GM13976 (cell line): ENCODE data around the gene CNFN.
A peak's percentile ranks its signal among the peaks of the same experiment; 100 is the strongest.

Source experiments
- DNase-seq: peaks from one replicate; pipeline ENCODE4 v3.0.0; 2012; ENCODE audit warnings: low spot score
- in situ Hi-C: fragments of 300-500 bp; cut with MboI; formaldehyde crosslinking; loops from one replicate; pipeline ENCODE4 v1.12.0; 2022; ENCODE audit warnings: low sequenced_read_pairs, mixed read lengths, inconsistent platforms; ENCODE audit not compliant: unreplicated experiment
- TF ChIP-seq, protein P1 (sequence below): IDR thresholded peaks from 2 replicates; pipeline ENCODE4 v1.5.1; 2012; ENCODE audit warnings: borderline replicate concordance, mild to moderate bottlenecking; ENCODE audit not compliant: insufficient read depth; ENCODE audit errors: extremely low read depth, missing control alignments, control extremely low read depth

CNFN gene

DNA sequence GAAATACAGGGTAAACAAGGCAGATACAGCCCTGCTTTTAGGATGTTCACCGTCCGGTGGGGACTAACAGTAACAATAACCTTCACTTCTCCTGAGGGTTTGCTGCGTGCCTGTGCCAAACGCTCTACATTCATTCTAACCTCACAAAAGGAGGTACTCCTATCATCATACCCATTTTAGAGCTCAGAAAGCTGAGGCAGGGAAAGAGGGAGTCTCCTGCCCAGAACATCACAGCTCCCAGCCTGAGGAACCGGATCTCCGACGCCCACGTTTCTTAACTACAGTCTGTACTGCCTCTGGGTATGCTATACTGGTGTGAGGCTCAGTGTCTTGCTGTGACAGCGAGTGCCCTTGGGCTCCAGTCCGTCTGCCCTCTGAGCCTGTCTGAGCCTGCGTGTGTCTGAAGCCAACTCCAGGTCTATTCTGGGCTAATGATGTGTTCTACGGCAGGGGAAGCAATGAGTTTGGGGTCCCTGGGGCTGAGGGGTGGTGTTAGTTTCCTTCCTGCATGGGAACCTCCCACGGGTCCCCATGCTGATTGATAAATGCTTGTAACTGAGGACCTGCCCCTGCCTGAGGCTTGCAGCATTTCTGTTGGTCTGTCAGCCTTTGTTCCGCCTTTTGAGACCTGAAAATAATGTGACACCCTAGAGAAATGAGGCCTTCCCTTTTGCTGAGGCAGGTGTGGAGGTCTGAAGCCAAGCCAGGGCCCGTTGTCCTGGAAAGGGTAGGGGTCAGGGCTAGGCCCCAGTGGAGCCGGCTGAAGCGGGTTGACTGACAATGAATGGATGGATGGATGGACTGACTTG, 32.2 kb upstream of the CNFN start:
- DNase-seq = peak; percentile 59
- in situ Hi-C loops = no loop called here
- TF ChIP-seq, protein P1, sequence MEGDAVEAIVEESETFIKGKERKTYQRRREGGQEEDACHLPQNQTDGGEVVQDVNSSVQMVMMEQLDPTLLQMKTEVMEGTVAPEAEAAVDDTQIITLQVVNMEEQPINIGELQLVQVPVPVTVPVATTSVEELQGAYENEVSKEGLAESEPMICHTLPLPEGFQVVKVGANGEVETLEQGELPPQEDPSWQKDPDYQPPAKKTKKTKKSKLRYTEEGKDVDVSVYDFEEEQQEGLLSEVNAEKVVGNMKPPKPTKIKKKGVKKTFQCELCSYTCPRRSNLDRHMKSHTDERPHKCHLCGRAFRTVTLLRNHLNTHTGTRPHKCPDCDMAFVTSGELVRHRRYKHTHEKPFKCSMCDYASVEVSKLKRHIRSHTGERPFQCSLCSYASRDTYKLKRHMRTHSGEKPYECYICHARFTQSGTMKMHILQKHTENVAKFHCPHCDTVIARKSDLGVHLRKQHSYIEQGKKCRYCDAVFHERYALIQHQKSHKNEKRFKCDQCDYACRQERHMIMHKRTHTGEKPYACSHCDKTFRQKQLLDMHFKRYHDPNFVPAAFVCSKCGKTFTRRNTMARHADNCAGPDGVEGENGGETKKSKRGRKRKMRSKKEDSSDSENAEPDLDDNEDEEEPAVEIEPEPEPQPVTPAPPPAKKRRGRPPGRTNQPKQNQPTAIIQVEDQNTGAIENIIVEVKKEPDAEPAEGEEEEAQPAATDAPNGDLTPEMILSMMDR = no peak

DNA sequence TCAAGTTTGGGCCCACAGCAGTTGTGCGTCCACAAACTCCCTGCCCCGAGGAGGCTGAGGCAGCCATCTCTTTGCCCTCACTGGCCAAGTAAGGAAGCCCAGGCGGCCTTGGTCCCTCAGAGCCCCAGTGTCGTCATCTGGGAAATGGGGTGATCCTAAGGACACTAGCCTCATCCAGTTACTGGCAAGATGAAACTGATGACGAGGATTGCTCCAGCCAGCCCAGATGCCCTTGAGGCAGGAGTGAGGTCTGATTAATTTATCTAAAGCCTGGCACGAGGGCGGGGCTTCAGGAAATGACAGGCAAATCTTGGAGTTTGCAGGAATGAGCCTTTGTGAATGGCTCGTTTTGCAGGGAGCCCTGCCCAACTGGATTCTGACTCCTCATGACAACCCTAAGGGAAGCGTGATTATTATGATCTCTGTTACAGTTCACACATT, 31.5 kb upstream of the CNFN start:
- no peak for DNase-seq
- in situ Hi-C loops = no loop called here
- TF ChIP-seq, protein P1 = no peak

DNA sequence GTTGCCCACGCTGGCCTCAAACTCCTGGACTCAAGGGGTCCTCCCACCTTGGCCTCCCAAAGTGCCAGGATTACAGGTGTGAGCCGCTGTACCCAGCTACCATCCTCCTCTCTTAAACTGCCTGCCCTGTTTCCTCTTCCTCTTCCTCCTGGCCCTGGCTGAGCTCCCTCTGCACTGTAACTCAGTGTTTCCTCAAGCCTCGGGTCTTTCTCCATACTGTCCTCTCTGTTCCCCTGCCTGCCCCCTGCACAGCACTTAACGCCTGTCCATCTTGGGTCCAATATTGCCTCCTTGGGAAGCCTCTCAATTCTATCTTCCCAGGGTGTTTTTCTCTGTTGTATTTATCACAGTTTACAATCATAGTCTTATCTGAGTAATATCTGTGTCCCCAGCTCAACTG, 31.0 kb upstream of the CNFN start:
- no peak for DNase-seq
- TF ChIP-seq, protein P1 = no peak
- in situ Hi-C loops = no loop called here

DNA sequence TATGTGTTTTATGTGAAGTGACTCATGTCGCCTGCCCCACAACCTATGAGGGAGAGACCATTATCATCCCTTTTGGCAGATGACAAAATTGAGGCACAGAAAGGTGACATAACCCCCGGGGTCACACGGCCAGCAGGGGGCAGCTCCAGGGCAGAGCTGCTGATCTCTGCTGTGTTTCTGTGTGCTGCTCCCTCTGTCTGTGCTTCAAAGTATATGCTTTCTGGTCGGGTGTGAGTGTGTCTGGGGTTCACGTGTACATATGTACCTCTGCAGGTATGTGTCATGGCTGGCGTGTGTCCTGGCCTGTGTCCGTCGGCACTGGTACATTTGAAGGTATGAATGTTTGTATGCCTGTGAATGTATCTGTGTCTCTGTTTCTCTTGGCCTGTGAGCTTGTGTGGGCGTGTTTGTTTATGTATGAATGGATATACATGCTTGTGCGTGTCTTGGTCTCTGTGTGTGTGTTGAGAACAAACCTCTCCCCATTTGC, 30.0 kb upstream of the CNFN start:
- DNase-seq = peak; percentile 89

DNA sequence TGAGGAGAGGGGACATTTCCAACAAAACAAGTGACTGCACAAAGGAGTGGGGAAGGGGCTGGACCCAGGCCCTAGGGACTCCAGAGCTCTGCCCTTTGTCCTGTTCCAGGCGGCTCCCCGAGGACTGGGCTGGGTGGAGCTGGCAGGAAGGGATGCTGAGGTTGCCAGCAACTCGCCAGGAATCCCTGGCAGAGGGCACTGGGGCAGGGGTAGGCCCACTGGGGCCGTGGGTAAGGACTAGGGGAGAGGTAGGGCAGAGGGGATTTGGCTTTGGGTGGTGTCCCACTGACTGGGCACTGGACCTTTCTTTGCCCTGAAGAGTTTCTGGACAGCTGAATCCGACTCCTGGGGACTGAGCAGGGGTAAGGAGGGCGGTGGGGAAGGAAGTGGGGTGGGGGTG, 29.2 kb upstream of the CNFN start:
- DNase-seq = peak; percentile 28
- TF ChIP-seq, protein P1 = no peak
- in situ Hi-C loops = no loop called here

More for the DNA sequence above, 30.0 kb upstream of the CNFN start:
- in situ Hi-C loops = no loop called here
- TF ChIP-seq, protein P1 = peak; percentile 89

DNA sequence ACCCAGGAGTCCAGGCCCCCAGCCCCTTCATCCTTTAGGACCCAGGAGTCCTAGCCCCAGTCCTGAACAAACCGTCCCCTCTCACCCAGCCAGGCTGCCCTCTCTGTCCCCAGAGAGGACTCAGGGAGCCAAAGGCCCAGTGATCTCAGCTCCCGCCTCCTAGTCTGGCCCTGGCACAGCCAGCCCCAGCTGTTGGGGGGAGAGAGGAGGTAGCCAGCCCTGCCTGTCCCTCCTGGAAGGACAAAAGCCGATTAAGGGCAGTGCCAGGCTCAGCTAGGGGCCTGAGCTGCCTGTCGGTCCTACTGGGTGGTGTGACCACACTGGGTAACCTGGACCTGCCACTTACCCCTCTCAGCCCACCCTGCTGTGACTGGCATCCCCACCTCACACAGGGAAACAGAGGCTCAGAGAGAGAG, 22.6 kb upstream of the CNFN start:
- DNase-seq = peak; percentile 12
- in situ Hi-C loops = no loop called here
- TF ChIP-seq, protein P1 = no peak

DNA sequence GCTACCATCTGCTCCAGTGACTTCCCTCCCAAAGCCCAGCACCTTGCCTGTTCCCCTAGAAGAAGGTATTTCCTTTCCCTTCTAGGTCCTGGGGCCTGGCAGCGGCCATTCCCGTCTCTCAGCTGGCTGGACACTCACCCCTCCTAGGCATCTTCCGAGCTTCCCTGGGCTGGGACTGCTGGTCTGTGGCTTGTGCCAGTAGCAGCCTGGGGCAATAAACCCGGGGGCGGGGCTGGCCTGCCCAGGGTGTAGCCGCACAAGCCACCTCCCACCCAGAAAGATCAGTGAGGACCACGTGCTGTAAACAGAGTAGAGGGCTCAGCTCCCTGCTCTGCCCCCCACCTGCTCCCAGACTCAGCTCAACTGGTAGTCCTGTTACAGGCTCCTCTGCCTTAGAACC, 22.1 kb upstream of the CNFN start:
- in situ Hi-C loops = no loop called here
- TF ChIP-seq, protein P1 = no peak
- DNase-seq = peak; percentile 11
